Natural killer cell (primary cell): Measurements from ENCODE around the gene IFITM5. TPM values are rescaled to one million over a fixed set of nuclear protein-coding genes. Genes with fewer than 3 reads are reported as not detected.
"Not testable (repeated sequence)": the region's sequence is repeated elsewhere in the genome, so short reads cannot be mapped to it uniquely, and the experiment has no call there.

Source experiments
- ATAC-seq, 3 donors: fragments of 150-1000 bp in 2 of 3; fragments of 200-7000 bp in 1 of 3; cut with Tn5 transposase; 1 replicate in 1 of 3; 2 replicates in 2 of 3; pipeline ENCODE4 v1.10.0; 2021; ENCODE audit warnings: mild to moderate bottlenecking in 2 of 3, moderate library complexity in 2 of 3
- DNase-seq, 2 donors: peaks; one replicate each; pipeline versions ENCODE4 v3.0.0 to v3.0.0-alpha.2; 2013 to 2021; ENCODE audit warnings: mixed read lengths in 1 of 2
- H3K27ac ChIP-seq: one replicate; pipeline ENCODE4 v1.5.1; 2013; ENCODE audit warnings: mild to moderate bottlenecking, low read length
- H3K27me3 ChIP-seq: one replicate; pipeline ENCODE4 v1.6.1; 2013; ENCODE audit warnings: low read length; ENCODE audit not compliant: control insufficient read depth, insufficient read depth
- H3K36me3 ChIP-seq: one replicate; pipeline ENCODE4 v1.6.1; 2013; ENCODE audit warnings: low read length; ENCODE audit not compliant: control insufficient read depth, insufficient read depth
- H3K4me1 ChIP-seq: one replicate; pipeline ENCODE4 v1.6.1; 2013; ENCODE audit warnings: low read length; ENCODE audit not compliant: control insufficient read depth, insufficient read depth
- H3K4me3 ChIP-seq: one replicate; pipeline ENCODE4 v1.5.1; 2013; ENCODE audit warnings: low read length
- H3K9me3 ChIP-seq: one replicate; pipeline ENCODE4 v1.6.1; 2013; ENCODE audit warnings: low read length; ENCODE audit not compliant: control insufficient read depth, insufficient read depth
- H3K27ac Mint-ChIP-seq, 2 donors: one replicate each; pipeline ENCODE4 v1.8.0; 2022; ENCODE audit warnings: mild to moderate bottlenecking in 2 of 2, mixed read lengths in 2 of 2, moderate library complexity in 1 of 2
- H3K27me3 Mint-ChIP-seq, 2 donors: one replicate each; pipeline ENCODE4 v1.8.0; 2022; ENCODE audit warnings: low read depth in 2 of 2, mixed read lengths in 2 of 2
- H3K36me3 Mint-ChIP-seq: one replicate; pipeline ENCODE4 v1.8.0; 2022; ENCODE audit warnings: mixed read lengths
- H3K4me1 Mint-ChIP-seq, 2 donors: one replicate each; pipeline ENCODE4 v1.8.0; 2022; ENCODE audit warnings: mixed read lengths in 2 of 2
- H3K4me3 Mint-ChIP-seq: one replicate; pipeline ENCODE4 v1.8.0; 2022; ENCODE audit warnings: mild to moderate bottlenecking, moderate library complexity, mixed read lengths
- H3K9me3 Mint-ChIP-seq, 2 donors: one replicate each; pipeline ENCODE4 v1.8.0; 2022; ENCODE audit warnings: mixed read lengths in 2 of 2
- CTCF ChIP-seq: fragments of 200-600 bp; IDR thresholded peaks from one replicate; pipeline ENCODE4 v1.8.0; 2022; ENCODE audit warnings: antibody characterized with exemption
- WGBS: methylation state at CpG from one replicate; pipeline ENCODE4 v1.1.7; 2013; ENCODE audit warnings: missing lambda C conversion rate; ENCODE audit not compliant: insufficient coverage; 5-methylcytosine and 5-hydroxymethylcytosine counted together
- intact Hi-C: fragments of 100-400 bp; cut with micrococcal nuclease; formaldehyde crosslinking; loops from one replicate; pipeline ENCODE4 v1.14.2; 2022
- total RNA-seq, 4 donors: library from RNA; stranded (reverse); fragments of 120-200 nt in 1 of 4; gene quantifications; one replicate each; pipeline versions ENCODE4 v1.2.3 to v1.2.4, GENCODE V29; 2013 to 2022

The IFITM5 gene
- total RNA-seq, 3 donors from 2014 or later (not counting 1 experiment from before 2014, with no cell fraction given) = not detected

DNA sequence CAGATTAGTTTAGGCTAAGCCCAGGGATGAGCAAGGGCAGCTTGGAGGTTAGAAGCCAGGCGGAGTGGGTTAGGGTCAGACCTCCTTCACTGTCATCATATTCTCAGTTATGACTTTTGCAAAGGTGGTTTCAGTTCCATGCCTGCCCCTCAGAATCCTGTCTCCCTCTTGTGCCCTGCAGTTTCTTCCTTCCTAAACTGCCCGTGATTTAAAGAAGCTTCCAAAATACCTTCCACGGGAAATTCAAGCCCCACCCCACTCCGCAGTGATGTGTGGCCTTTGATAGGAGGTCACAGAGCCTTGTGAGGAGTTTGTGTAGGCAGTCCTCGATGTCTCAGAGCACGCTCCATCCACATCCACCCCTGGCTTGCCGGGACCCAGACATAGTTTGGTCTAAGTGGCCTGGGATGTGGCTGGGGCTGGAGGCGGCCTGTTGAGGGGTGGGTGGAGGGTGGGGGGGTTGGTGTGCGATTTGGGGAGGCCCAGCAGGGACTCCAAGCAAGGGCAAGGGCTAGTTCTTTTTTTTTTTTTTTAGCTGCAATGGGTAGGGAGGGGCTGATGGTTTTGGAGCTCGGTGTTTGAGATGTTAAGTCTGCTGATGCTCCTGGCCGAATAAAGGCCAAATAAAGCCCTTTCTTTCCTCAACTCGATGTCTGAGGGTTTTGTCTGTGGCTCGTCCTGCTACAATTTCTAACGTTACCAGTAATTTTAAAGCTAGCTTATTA, 12.9 kb upstream of the IFITM5 start:
- Mint-ChIP-seq H3K36me3 (no peaks in the 10 kb centered on the region), H3K4me3 (peak overlapping the region; percentile 97), H3K27ac (peak overlapping the region; percentile 92 to 99), H3K9me3 (no peaks in the 10 kb centered on the region), H3K27me3 (no peaks in the 10 kb centered on the region), H3K4me1 (peaks cover 63 to 64% of the 10 kb centered on the region in 2 donors)
- Histone ChIP-seq H3K4me3 (peak overlapping the region; percentile 75), H3K27me3 (no peaks in the 10 kb centered on the region), H3K27ac (peak overlapping the region; percentile 72), H3K36me3 (peaks cover 18% of the 10 kb centered on the region), H3K9me3 (no peaks in the 10 kb centered on the region), H3K4me1 (peaks cover 47% of the 10 kb centered on the region)
- TF ChIP-seq CTCF = no peak
- DNase-seq (peak in 1 of 2 donors; percentile 55), ATAC-seq (no peak)
- intact Hi-C loops = loop anchor here (2.0 kb wide), 2 partner anchors 15 to 43 kb away; no protein-coding TSS in a partner anchor
- WGBS = 48% methylated on average over 12 of the region's 14 CpGs

DNA sequence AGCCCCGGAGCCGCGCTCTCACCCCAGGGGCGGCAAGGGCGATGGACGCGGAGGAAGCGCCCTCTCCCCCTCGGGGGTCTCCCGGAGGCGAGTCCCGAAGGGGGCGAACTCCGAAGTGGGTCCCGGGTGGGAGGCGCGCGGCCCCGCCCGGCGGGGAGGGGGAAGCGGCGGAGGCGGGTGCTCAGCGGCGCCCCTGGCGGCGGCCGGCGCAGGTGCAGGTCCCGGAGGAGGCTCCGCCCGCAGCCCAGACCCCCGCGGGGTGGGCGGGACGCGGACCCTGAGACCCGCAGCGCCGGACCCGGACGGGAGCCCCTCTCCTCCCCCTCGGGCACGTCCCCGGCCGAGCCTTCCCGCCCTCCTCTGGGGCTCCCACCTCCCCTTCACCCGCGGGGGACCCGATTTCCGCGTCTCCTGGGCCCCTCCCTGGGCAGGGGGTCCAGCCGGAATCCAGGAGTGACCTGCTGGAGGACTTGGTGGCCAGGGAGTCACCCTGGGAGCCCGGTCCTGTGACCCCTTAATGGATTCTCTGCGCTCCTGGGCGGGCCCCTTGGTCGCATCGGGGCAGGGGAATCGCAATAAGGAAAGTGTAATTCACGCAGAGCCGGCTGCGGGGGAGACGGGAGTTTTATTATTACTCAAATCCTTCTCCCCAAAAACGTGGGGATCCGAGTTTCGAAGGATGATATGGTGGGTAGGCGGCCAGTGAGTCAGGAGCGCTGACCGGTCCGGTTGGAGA, 11.9 kb upstream of the IFITM5 start:
- H3K27me3 ChIP-seq, intact Hi-C loops, H3K9me3 ChIP-seq, H3K9me3 Mint-ChIP-seq, H3K27me3 Mint-ChIP-seq, DNase-seq, H3K36me3 Mint-ChIP-seq: not testable (repeated sequence)
- Histone ChIP-seq H3K36me3 (peaks cover 11% of the 10 kb centered on the region), H3K4me3 (peak overlapping the region; percentile 25), H3K4me1 (peaks cover 50% of the 10 kb centered on the region), H3K27ac (peak overlapping the region; percentile 72)
- 0% methylated on average over 3 of the region's 71 CpGs for WGBS
- H3K4me3 Mint-ChIP-seq = peak overlapping the region; percentile 97
- ATAC-seq = peak; percentile 45 to 63 (median 55)
- peaks cover 61 to 62% of the 10 kb centered on the region in 2 donors for H3K4me1 Mint-ChIP-seq
- peak overlapping the region; percentile 92 to 99 for H3K27ac Mint-ChIP-seq

GRCh38 chr11:309979-310572, 10.8 kb upstream of the IFITM5 start:
- H3K9me3 Mint-ChIP-seq, H3K27me3 Mint-ChIP-seq, H3K27me3 ChIP-seq, H3K9me3 ChIP-seq, H3K36me3 ChIP-seq, ATAC-seq, DNase-seq, H3K36me3 Mint-ChIP-seq: not testable (repeated sequence)
- Mint-ChIP-seq H3K4me3 (peak overlapping the region; percentile 95), H3K27ac (peak overlapping the region; percentile 93 to 98), H3K4me1 (peaks cover 72 to 73% of the 10 kb centered on the region in 2 donors)
- intact Hi-C loops = loop anchor here (1.0 to 5.0 kb wide), 3 partner anchors 7 to 58 kb away; no protein-coding TSS in a partner anchor
- 7% methylated on average over 3 of the region's 18 CpGs for WGBS
- Histone ChIP-seq H3K4me1 (peaks cover 60% of the 10 kb centered on the region), H3K27ac (peak overlapping the region; percentile 60), H3K4me3 (peak overlapping the region; percentile 50)

DNA sequence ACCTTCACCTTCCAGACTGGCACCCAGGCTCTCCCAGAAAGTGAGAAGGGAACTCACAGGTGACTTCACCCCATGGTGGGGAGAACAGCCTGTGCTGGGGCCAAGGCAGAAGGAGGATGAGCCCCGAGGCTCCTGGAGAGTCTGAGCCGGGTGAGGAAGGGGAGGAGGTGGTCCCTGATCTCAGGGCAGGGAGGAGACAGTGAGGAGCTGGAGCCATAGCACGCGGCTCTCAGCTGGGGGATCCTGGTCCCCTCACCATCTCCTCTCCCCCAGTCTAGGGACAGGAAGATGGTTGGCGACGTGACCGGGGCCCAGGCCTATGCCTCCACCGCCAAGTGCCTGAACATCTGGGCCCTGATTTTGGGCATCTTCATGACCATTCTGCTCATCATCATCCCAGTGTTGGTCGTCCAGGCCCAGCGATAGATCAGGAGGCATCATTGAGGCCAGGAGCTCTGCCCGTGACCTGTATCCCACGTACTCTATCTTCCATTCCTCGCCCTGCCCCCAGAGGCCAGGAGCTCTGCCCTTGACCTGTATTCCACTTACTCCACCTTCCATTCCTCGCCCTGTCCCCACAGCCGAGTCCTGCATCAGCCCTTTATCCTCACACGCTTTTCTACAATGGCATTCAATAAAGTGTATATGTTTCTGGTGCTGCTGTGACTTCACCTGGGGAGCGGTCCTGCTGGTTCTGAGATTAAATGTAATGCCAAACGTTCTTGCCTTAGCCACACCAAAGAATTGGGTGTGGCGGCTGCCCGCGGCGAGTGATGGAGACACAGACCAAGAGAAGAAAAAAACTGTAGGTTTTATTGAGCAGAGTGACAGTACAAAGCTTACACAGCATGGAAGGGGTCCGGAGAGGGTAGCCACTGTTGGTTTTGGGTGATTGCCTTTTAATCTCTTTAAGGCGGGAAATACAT, 9.7 kb upstream of the IFITM5 start:
- 18% methylated on average over 22 of the region's 24 CpGs for WGBS
- H3K27me3 Mint-ChIP-seq, H3K9me3 Mint-ChIP-seq, H3K36me3 ChIP-seq, H3K9me3 ChIP-seq, H3K36me3 Mint-ChIP-seq, H3K27me3 ChIP-seq: not testable (repeated sequence)
- Mint-ChIP-seq H3K27ac (peak overlapping the region; percentile 93 to 98), H3K4me1 (peaks cover 68 to 70% of the 10 kb centered on the region in 2 donors), H3K4me3 (peak overlapping the region; percentile 95)
- ATAC-seq (peak; percentile 5 to 7 (median 6)), DNase-seq (peak in 1 of 2 donors; percentile 56)
- intact Hi-C loops = loop anchor here (1.0 to 5.0 kb wide), 3 partner anchors 8 to 57 kb away; no protein-coding TSS in a partner anchor
- Histone ChIP-seq H3K4me1 (peaks cover 68% of the 10 kb centered on the region), H3K4me3 (peak overlapping the region; percentile 50), H3K27ac (peak overlapping the region; percentile 74)

DNA sequence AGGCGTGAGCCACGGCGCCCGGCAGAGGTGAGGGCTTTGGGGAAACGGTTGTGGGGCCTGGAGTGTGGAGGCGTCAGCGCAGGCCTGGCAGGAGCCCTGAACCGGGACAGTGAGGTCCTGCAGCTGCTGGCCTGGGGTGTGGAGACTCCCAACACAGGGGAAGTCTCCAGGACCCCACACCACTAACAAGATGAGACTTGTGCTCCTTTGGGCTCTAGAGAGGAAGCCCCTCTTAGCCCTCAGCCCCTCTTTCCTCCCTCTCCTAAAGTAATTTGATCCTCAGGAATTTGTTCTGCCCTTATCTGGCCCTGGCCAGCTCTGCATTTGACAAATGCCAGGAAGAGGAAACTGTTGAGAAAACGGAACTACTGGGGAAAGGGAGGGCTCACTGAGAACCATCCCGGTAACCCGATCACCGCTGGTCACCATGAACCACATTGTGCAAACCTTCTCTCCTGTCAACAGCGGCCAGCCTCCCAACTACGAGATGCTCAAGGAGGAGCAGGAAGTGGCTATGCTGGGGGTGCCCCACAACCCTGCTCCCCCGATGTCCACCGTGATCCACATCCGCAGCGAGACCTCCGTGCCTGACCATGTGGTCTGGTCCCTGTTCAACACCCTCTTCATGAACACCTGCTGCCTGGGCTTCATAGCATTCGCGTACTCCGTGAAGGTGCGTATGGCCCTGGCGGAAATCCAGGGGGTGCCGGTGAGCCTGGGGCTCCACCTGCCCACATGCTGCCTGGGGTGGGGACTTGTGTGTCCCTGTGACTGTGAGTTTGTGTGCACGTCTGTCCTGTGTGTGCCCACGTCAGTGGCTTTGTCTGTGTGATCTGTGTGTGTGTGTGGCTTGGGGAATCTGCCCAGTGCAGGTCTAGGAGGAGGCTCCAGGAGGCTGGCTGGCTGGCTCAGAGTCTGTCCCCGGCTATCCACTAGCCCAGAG, 8.7 kb upstream of the IFITM5 start, which contains the start of gene IFITM2:
TSS of gene IFITM2 (plus strand) at position 51 of the 943 bp plus-strand sequence. CDS start at position 428, 377 bp downstream.
- H3K4me1 ChIP-seq = peaks cover 61% of the 10 kb centered on the region
- not testable (repeated sequence) for H3K9me3 ChIP-seq, H3K9me3 Mint-ChIP-seq, H3K36me3 Mint-ChIP-seq, H3K27me3 Mint-ChIP-seq, H3K27me3 ChIP-seq, H3K36me3 ChIP-seq
- Mint-ChIP-seq H3K27ac (peak within 1 kb of the TSS; percentile 93 to 98), H3K4me3 (peak within 1 kb of the TSS; percentile 95), H3K4me1 (peaks cover 59 to 61% of the 10 kb centered on the region in 2 donors)
- ATAC-seq = peak; percentile 39 to 77 (median 51)
- H3K4me3 ChIP-seq = peak within 1 kb of the TSS; percentile 50
- intact Hi-C loops = loop anchor here (5.0 kb wide), 2 partner anchors 49 to 56 kb away; no protein-coding TSS in a partner anchor
- peak within 1 kb of the TSS; percentile 74 for H3K27ac ChIP-seq
- peak in 1 of 2 donors; percentile 78 for DNase-seq
- 10% methylated on average over 25 of the region's 28 CpGs for WGBS
